ENCODE data around the gene FBXO11.

FBXO11 gene

DNA sequence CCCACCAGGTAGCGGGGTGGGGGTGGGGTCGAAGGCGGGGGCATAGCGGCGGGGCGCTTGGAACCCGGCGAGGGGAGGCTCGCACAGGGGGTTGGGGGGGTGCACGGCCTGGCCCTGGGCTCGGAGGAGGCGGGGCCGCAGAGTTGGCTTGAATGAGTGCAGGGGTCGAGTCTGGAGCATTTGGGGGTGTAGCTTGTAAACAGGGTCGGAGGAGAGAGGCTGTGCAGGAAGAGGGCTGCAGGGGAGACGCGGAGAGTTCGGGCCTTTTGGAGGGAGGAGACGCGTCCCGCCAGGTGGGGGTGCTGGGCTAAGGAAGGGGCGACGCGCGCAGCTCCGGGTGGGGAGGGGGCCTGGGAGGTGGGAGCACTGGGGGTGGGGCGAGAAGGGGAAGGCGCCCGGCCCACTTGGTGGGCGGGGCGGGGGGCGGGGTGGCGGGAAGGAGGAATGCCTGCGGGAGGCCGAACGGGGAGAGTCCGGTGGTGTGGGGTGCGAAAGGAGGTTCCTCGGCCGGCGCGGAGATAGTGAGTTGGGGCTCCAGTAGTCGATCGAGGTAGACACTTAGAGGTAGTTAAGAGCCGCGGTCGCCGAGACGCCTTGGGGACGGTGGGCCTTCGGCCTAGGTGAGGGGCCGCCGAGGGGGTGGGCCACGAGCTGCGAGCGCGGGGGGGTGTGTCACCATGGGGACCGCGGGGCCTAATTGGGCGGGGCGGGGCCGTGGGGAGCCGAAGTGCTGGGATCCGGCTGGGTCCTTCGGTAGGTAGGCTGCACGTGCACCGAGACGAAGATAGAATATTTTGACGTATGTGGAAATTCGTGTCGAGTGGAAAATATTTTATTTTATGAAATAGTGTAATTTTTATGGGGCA lies 122.6 kb downstream of the FBXO11 start:
- peak; percentile 27 to 34 for DNase-seq (ENCODE audit: low read depth in 2 of 2)

DNA sequence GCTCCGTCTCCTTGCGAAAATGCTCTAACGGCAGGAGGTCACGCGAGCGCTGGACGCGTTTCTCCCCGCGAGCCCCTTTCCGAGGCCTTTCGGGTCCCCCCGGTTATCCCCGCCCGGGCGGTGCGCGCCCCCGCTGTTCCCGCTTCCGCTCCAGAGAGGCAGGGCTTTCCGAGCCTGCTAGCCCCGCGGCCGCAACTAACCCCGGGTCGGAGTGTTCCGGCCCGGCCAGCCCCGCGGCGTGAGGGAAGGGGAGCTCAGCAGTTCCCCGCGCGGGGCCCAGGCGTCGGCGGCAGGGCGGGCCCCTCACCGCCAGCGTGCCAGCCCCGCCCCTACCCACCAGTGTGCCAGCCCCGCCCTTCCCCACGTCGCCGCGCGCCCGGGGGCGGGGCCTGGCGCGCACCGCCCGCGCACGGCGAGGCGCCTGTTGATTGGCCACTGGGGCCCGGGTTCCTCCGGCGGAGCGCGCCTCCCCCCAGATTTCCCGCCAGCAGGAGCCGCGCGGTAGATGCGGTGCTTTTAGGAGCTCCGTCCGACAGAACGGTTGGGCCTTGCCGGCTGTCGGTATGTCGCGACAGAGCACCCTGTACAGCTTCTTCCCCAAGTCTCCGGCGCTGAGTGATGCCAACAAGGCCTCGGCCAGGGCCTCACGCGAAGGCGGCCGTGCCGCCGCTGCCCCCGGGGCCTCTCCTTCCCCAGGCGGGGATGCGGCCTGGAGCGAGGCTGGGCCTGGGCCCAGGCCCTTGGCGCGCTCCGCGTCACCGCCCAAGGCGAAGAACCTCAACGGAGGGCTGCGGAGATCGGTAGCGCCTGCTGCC lies 123.4 kb downstream of the FBXO11 start, which contains the start of gene MSH6:
Gene MSH6 (plus strand): TSS at position 475 of the 815 bp plus-strand sequence. CDS start 89 bp downstream, at position 564.
- peak; percentile 72 to 74 for DNase-seq (ENCODE audit: low read depth in 2 of 2)

DNA sequence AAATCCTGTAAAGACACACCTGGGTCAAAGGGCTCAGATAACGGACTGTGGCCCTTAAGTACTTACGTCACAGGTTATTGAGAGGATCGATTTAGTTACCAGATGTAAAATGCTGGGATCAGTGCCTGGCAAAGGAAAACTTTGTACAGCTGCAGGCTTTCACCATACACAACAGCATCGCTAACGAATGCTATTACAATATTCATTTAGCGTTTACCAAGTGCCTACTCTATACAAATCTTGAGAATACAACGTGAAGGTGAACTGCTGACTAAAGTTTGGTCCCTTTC lies 124.0 kb downstream of the FBXO11 start:
- DNase-seq (ENCODE audit: low read depth in 2 of 2) = no peak

DNA sequence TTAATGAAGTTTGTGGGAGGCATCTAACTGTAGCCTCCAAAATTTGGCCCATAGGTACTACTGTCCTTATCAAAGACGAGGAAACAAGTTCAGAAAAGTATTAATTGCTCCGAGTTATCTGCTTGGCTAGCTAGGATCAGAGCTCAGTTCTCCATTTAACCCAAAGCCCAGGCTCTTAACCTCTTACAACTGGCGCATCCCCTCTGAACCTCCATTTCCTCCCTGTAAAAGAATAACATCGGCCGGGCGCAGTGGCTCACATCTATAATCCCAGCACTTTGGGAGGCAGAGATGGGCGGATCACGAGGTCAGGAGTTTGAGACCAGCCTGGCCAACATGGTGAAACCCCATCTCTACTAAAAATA lies 126.9 kb downstream of the FBXO11 start:
- DNase-seq (ENCODE audit: low read depth in 2 of 2) = no peak

DNA sequence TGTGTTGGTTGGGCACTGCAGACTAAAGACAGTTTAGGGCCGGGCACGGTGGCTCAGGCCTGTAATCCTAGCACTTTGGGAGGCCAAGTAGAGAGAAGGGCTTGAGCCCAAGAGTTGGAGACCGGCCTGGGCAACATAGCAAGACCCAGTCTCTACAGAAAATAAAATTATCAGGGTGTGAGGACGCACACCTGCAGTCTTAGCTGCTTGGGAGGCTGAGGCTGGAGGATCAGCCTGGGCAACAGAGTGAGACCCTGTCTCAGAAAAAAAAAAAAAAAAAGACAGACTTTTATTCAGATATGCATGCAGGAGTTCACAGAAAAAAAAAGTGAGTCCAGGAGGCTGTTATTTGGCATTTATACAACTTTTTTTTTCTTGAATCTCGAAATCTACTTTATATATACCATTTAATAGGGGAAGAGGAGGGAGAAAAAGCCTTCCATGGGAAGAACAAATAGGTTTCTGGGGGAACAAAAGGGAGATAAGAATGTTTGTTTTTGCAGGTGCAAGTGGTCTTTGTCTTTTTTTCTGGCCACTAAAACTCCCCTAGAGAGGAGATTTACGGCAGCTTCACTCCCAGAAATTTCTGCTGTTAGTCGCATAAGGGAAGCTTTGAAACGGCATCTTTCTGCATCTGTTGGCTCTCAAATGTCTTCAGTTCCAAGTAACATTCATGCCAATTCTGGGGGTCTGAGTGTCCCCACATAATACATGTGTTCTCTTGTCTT lies 127.4 kb downstream of the FBXO11 start:
- DNase-seq (ENCODE audit: low read depth in 2 of 2) = no peak

DNA sequence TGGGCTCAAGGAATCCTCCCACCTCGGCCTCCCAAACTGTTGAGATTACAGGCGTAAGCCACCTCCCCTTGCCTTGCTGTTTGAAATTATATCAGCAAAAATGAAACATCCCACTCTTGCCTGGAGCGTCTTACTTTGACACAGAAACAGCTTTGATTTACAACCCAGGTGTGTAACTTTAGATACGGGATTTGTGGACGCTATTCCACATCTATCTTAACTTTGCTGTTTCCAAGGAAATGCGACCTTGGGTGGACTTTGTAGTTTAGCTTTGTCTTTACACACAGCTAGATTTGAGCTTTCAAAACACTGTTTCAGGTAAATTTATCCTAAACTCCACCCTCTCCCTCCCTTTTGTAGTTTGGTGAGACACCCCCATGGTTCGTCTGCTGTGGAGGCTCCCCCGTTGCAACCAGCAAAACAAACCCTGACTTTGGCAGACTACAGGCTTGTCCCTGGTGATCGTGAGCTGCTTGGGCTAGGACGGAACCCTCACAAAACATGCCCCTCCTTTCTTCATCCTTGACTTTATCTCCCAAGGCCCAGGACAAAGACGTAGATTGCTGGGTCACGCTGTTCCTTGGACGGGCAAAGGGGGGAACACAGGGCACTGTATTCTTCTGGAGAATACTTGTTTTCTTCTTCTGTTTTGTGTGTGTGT lies 128.9 kb downstream of the FBXO11 start:
- DNase-seq (ENCODE audit: low read depth in 2 of 2) = no peak

DNA sequence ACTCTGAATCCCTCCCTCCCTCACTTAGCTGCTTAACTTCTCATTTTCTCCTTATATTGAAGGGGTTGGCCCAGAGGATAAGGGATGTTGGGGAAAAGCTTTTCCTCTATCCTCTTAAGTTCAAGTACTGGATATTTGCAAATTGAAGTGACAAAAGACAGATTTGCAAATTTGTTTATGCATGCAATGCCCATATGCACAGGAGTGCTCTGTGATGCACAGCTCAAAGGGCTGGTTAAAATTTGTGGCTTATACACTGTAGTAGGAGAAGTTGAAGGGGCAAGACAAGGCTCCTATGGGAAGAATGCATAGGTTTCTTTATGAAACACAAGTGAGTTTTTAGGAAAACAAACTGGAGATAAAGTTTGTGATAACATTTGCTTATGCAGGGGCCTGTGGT lies 131.7 kb downstream of the FBXO11 start:
- no peak for DNase-seq (ENCODE audit: low read depth in 2 of 2)

DNA sequence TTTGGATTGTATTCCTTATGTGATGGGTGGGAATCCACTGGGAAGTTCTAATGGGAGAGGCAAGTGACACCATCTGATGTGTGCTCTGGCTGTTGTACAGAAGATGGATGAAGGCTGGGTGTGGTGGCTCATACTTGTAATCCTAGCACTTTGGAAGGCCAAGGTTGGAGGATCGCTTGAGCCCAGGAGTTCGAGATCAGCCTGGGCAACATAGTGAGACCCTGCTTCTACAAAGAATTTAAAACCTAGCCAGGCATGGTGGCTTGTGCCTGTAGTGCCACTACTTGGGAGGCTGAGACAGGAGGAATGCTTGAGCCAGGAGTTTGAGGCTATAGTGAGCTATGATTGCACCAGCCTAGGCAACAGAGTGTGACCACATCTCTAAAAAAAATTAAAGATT lies 134.0 kb downstream of the FBXO11 start:
- no peak for DNase-seq (ENCODE audit: low read depth in 2 of 2)

DNA sequence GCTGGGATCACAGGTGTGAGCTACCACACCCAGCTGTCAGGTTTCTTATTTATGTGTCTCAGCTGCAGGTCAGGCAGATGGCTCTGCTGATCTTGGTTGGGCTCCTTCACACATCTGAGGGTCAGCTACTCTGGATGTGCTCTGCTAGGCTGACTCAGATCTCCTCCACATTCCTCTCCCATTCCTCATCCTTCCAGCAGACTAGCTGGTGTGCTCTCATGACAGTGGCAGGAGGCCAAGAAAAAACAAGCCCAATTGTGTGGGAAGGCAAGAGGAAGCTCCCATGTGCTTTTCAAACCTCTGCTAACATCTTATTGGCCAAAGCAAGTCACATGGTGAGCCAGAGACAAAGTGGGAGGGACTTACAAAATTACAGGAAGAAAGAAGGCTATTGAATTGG lies 135.1 kb downstream of the FBXO11 start:
- DNase-seq (ENCODE audit: low read depth in 2 of 2) = no peak

DNA sequence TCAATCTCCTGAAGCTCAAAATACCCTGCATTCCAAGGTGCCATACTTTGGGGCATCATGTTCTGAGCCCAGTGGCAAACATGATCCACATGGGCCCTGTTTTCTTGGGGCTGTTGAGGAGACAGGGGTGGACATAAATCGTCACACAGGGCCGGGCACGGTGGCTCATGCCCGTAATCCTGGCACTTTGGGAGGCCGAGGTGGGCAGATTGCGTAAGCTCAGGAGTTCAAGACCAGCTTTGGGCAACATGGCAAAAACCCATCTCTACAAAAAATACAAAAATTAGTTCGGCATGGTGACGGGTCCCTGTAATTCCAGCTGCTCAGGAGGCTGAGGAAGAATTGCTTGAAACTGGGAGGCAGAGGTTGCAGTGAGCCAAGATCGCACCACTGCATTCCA lies 137.0 kb downstream of the FBXO11 start:
- no peak for DNase-seq (ENCODE audit: low read depth in 2 of 2)

DNA sequence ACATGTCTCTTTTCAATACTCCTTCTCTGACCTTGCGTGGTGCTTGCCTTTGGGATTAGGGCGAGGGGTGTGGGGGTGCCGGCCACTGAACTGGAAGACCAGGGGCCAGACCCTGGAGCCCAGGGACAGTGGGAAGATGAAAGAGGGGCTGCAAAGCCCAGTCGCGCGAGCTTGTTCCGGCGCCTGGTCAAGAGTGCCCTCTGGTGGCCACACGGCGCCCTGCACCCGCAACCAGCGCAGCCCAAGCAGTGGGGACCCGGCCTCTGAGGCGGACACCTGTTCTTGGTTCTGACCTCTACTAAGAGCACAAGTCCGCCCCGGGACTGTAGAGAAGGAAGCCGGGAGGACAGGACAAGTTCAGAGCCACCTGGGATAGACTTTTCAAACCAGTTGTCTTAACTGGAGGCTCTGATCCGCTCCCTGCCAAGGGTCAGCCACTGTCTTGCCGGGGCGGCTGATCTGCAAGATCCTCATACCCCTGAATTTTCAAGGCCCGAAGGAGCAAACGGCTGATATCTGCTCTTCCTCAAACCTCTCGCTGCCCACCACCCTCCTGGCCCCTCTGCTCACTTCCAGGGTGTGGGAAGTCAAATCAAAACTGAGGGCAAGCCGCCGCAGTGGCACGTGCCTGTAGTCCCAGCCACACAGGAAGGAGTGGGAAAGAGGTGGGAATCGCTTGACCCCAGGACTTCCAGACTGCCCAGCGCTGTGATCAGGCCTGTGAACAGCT lies 138.3 kb downstream of the FBXO11 start:
- peak; percentile 25 to 31 for DNase-seq (ENCODE audit: low read depth in 2 of 2)

DNA sequence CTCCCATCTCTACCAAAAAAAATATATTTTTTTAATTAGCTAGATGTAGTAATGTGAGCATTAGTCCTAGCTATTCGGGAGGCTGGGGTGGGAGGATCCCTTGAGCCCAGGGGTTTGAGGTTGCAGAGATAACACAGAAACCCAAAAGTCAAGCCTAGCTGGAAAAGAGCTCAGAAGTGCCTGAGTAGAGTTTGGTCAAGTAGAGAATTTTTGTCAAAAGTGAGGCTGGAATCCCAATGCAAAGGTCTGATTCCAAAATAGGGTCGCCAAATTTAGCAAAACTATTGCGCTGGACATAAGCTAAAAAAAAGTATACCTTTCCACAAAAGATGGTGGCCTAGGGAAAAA lies 138.8 kb downstream of the FBXO11 start:
- DNase-seq (ENCODE audit: low read depth in 2 of 2) = no peak

DNA sequence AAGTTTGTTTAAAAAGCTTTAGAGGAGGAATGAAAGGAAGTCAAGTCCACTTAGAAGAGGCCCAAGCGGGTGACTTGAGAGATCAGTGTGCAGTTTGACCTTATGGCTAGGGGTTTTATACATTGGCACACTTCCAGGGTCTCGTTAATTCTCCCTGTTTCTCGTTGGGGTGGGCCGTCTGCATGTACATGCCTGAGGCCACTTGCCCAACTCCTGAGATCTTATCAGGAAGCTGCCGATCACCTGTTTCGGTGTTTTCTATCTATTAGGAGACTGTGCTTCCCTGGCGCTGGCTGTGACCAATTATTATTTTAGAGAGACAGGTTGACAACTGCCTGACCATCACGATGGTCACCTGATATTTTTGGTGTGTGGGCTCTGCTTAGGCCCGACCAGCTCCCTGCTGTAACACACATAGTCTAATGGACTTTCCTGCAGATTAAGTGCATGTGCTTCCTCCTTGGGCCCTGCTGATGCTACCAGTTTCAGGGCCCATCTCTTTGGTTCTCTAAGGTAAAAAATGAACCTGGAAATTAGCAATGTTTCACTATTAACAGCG lies 154.4 kb downstream of the FBXO11 start:
- DNase-seq (ENCODE audit: low read depth in 2 of 2) = no peak

DNA sequence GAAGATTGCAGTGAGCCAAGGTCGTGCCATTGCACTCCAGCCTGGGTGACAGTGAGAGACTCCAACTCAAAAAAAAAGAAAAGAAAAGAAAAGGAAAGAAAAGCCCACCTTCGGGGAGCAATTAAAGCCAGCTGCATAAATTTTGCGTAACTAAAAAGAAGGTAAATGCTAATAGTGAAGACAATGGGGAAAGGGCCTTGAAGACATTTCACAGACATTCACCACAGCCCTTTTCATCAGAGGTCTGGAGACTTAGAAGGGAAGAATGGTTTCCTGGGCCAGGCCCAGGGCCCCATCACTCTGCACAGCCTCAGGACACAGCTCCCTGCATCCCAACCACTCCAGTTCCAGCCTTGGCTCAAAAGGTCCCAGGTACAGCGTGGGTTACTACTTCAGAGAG lies 158.4 kb downstream of the FBXO11 start:
- DNase-seq (ENCODE audit: low read depth in 2 of 2) = no peak

DNA sequence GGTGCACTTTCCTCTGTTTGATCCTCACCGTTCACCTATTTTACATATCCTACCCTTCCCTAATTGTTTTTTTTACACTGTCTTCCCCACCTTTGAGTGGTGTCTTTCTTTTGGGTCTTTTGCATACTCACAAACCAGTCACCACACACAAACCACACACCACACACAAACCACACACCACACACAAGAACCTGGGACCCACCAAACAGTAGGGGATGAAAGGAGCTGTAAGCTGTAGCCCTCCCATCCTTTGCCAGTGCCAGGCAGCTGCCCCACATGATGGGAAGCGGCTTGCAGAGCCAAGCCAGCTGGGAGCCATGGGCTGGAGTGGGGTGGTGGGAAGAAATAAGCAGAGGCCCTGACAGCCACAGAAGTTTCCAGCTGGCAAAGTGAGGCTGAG lies 162.2 kb downstream of the FBXO11 start:
- DNase-seq (ENCODE audit: low read depth in 2 of 2) = no peak

DNA sequence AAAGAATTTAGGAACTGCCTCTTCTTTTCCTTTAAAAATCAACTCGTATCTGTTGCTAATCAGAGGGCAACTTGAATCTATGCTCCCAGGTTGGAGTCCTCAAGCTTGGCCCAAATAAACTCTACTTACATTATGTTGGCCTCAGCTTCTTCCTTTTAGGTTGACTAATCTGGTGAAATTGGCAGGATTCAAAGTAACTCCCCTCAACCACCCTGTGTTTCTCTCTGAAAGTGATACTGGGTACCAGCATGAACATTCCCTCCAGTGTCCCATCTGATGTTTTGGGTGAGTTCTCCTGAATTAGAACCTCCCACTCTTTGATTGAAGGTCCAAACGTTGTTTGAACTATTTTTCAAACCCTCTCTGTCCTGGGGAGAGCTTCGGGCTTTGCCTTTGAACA lies 164.7 kb downstream of the FBXO11 start:
- no peak for DNase-seq (ENCODE audit: low read depth in 2 of 2)

DNA sequence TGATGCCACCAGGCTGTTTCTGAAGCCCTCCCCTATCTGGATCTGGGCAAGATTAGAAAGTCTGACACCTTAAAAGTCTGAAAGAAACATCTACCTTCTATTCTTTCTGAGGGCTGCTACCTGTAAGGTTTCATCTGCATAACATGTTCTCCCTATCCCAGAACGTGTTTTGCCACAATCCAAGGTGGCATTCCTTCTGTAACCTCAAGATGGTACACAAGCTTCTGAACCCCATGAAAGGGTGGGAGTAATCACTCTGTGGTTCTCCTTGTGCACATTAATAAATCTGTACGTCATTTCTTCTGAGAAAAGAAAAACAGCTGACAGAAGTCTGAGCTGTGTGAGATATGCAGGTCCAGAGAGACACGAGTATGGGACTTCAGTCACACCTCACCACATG lies 165.2 kb downstream of the FBXO11 start:
- DNase-seq (ENCODE audit: low read depth in 2 of 2) = no peak
